GM10266 (cell line): Measurements from ENCODE around the gene GTF2IRD1.
"Not testable (repeated sequence)": the region's sequence is repeated elsewhere in the genome, so short reads cannot be mapped to it uniquely, and the experiment has no call there.

ENCODE experiments used
- DNase-seq: peaks from one replicate; pipeline ENCODE4 v3.0.0; 2012; ENCODE audit errors: extremely low spot score
- CTCF ChIP-seq: IDR thresholded peaks from 2 replicates; pipeline ENCODE4 v1.5.1; 2012; ENCODE audit warnings: mild to moderate bottlenecking, low read depth; ENCODE audit not compliant: control insufficient read depth, insufficient read depth; ENCODE audit errors: missing control alignments

The GTF2IRD1 gene

DNA sequence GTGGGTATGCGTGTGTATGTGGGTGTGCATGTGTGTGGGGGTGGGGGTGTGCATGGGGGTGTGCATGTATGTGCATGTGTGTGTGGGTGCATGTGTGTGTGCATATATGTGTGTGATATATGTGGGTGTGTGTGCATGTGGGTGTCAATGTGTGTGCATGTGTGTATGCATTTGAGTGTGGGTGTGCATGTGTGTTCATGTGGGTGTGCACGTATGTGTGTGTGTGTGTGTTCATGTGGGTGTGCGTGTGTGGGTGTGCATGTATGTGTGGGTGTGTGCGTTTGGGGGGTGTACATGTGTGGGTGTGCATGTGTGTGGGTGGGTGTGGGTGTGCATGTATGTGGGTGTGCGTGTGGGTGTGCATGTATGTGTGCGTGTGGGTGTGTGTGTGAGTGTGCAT, 42.6 kb downstream of the GTF2IRD1 start:
- DNase-seq, result no peak
- no peak for TF ChIP-seq CTCF

DNA sequence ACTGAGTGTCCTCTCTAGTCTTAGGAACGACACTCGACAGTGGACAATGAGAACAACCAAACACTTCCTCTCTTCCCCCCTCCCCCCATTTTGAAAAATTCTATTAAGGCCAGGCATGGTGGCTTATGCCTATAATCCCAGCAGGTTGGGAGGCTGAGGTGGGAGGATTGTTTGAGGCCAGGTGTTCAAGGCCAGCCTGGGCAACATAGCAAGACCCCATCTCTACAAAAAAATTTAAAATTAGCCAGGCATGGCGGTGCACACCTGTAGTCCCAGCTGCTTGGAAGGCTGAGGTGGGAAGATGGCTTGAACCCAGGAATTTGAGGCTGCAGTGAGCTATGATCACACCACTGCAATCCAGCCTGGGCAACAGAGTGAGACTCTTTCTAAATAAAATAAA, 43.1 kb downstream of the GTF2IRD1 start:
- not testable (repeated sequence) for DNase-seq

DNA sequence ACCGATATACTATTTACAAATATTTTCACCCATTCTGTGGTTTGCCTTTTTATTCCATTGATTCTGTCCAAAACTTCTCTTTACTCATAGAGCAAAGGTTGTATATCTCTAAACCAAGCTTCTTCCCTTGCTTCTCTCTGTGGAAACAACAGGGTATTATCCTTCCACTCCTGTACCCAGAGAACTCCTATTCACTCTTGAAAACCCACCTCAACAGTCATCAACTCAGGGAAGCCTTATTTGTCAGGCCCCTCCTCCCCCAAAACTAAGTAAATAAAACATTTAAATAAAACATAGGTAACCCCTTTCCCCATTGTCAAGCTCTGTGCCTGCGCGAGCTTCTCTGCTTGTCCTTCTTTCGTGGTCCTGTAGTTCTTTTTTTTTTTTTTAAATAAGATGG, 44.6 kb downstream of the GTF2IRD1 start:
- no peak for DNase-seq
- TF ChIP-seq CTCF, result no peak

- DNase-seq, result no peak
- no peak for TF ChIP-seq CTCF
Observed at GRCh38 chr7:74498996-74499834, 45.5 kb downstream of the GTF2IRD1 start.

DNA sequence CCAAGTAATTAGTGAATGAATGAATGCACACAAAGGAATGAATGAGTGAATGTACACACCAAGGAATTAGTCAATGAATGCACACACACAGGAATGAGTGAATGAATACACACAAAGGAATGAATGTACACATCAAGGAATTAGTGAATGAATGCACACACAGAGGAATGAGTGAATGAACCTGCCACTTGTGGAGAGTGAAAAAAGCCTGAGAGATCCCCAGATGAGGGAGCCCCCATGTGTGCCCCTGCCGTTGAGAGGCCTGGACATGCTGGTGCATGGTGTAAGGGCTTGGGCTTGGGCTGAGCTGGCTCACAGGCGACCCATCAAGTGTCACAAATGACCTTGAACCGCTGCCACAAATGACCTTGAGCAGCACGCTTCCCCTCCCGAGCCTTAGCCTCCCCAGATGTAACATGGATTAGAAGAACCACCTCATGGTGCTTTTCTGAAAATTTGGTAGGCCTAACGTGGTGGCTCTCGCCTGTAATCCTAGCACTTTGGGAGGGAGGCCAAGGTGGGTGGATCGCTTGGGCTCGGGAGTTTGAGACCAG, 46.2 kb downstream of the GTF2IRD1 start:
- no peak for DNase-seq
- no peak for TF ChIP-seq CTCF

DNA sequence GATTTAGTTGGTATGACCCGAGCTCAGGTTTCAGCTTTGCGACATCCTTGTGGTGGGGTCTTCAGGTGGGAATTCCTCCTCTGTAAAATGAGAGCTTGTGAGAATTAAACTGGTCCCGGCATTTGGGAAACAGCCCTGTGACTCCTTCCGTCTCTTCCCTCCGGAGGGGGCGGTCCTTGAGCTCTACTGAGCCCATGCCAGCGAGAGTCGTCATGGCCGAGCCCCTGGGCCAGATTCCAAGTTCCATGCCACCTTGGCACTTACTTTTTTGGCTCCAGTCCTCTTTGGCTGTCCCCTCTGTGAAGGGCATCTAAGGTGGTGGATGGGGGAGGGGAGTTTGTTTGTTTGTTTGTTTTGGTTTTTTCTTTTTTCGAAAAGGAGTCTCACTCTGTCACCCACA, 47.6 kb downstream of the GTF2IRD1 start:
- no peak for TF ChIP-seq CTCF
- no peak for DNase-seq

DNA sequence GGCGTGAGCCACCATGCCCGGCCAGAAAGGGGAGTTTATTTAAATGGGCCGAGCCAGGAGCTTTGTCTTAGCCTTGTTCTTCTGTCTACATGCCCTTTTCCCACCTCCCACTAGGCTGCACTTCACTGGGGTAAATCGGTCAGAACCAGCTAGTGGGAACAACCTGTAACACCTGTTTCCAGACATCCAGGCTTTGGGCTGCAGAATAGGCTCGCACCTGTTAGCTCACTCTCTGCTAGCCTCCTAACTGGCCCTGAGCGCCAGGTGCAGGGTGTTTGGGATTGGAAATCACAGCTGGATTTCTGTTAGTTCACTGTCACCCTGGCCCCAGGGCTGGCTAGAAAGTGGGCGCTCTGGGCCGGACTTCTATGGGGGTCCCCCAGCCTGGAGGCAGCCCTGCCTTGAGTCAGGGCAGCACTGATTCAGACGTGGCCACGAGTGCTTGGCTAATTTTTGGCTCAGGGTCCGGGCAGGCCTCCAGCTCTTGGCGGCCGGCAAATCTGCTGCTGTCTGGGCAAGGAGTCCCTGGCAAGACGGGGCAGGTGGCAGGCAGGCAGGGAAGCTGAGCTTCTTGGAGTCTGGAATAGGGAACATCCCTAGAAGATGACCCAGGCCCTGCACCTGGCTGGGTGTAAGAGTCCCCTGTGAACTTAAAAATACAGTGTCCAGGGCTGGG, 48.6 kb downstream of the GTF2IRD1 start:
- no peak for DNase-seq

More for the DNA sequence above, 48.6 kb downstream of the GTF2IRD1 start:
- no peak for TF ChIP-seq CTCF
